Activated CD8-positive, alpha-beta T cell treated with anti-CD3 and anti-CD28 coated beads, Interleukin-2, amount 10 ng/mL, durations not matched to agents 7 days and 5 days (primary cell): ENCODE data around the gene ARSA. TPM values are rescaled to one million over a fixed set of nuclear protein-coding genes. Genes with fewer than 3 reads are reported as not detected.
"Not testable (repeated sequence)": the region's sequence is repeated elsewhere in the genome, so short reads cannot be mapped to it uniquely, and the experiment has no call there.

Experiments used
- ATAC-seq: fragments of 150-1000 bp; cut with Tn5 transposase; one replicate; pipeline ENCODE4 v1.10.0; 2021; ENCODE audit warnings: moderate library complexity
- CTCF ChIA-PET: fragments of 350-600 bp; sonication (Branson Sonifier 250); formaldehyde crosslinking; loops from one replicate; lab custom pipeline; 2021; ENCODE audit warnings: antibody characterized with exemption; lab: Charles Lee
- POLR2A ChIA-PET: fragments of 350-600 bp; sonication (Branson Sonifier 250); formaldehyde crosslinking; loops from one replicate; lab custom pipeline; 2021; ENCODE audit warnings: antibody characterized with exemption; lab: Charles Lee
- DNase-seq: peaks from one replicate; pipeline ENCODE4 v3.0.0-alpha.2; 2020
- H3K27ac Mint-ChIP-seq: one replicate; pipeline ENCODE4 v1.8.0; 2021; ENCODE audit warnings: mild to moderate bottlenecking, mixed read lengths
- H3K27me3 Mint-ChIP-seq: one replicate; pipeline ENCODE4 v1.8.0; 2021; ENCODE audit warnings: low read depth, mixed read lengths
- H3K36me3 Mint-ChIP-seq: one replicate; pipeline ENCODE4 v1.8.0; 2021; ENCODE audit warnings: low read depth, mixed read lengths
- H3K4me1 Mint-ChIP-seq: one replicate; pipeline ENCODE4 v1.8.0; 2021; ENCODE audit warnings: low read depth, mixed read lengths
- H3K4me3 Mint-ChIP-seq: one replicate; pipeline ENCODE4 v1.8.0; 2021; ENCODE audit warnings: mild to moderate bottlenecking, mixed read lengths
- H3K9me3 Mint-ChIP-seq: one replicate; pipeline ENCODE4 v1.8.0; 2022; ENCODE audit warnings: mixed read lengths; ENCODE audit not compliant: insufficient read depth
- total RNA-seq, 2 experiments: library from RNA; stranded (reverse); gene quantifications; one replicate each; pipeline ENCODE4 v1.2.3, GENCODE V29; 2021

The ARSA gene
- total RNA-seq, 2 experiments from 2014 or later, result 28.8 to 35.1 TPM

DNA sequence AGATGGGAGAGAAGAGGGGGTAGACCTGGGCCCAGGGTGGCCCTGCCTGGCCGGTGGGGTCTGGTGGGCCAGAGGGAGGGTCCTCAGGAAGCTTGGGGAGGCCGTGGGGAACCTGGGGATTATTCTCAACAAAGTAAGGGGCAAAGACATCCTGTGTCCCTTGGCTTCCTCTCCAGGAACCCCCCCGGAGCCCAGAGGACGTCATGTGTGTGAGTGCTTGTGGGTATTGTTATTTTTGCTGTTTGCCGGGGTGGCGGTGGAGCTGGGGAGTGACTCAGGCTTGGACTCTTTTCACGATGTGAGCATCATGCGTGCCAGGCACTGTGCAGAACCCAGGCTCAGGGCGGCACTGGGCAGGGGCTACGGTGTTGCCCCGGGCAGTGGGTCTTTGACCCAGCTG lies 43.7 kb upstream of the ARSA start:
- Mint-ChIP-seq H3K9me3 (no peaks in the 10 kb centered on the region), H3K27me3 (peaks cover 59% of the 10 kb centered on the region), H3K36me3 (no peaks in the 10 kb centered on the region), H3K4me3 (no peak overlapping the region), H3K27ac (no peak overlapping the region), H3K4me1 (peaks cover 9% of the 10 kb centered on the region)
- no peak for ATAC-seq
- ChIA-PET POLR2A (no interaction called here), CTCF (interaction anchor here (0.5 kb wide), 1 partner anchor 20 kb away, joined by 3 read pairs; no protein-coding TSS in a partner anchor)
- DNase-seq, result no peak

DNA sequence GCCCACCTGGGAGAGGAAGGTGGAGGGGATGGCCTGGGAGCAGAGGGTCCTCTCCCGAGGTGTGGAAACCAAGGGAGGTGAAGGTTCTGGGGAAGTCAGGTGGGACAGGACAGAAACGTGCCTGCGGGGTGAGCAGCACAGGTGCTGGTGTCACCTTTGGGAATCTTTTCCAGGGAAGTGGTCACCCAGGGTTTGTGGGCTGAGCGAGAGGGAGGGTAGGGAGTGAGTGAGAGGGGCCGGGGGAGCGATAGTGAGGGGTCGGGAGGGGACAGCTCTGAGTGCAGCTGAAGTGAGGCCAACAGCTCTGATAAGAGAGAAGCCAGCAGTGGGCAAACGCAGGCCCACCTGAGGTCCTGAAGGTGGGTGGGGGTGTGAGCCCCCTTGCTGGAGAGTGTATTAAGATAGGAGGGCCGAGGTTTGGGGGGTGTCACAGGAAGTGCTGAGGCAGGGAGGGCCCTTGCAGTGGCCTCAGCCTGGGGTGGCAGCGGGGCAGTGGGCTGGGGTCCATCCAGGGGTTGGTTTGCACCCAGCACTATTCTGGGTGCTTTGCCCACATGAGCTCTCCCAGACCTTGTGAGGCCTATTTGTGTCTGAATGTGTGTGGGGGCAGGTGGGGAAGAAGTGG lies 43.1 kb upstream of the ARSA start:
- ATAC-seq, result no peak
- Mint-ChIP-seq H3K4me1 (peaks cover 9% of the 10 kb centered on the region), H3K9me3 (no peaks in the 10 kb centered on the region), H3K36me3 (no peaks in the 10 kb centered on the region), H3K27ac (peak overlapping the region; percentile 13), H3K4me3 (no peak overlapping the region), H3K27me3 (peaks cover 55% of the 10 kb centered on the region)
- POLR2A ChIA-PET, result no interaction called here
- CTCF ChIA-PET, result interaction anchor here (0.5 to 1.7 kb wide), 2 partner anchors 21 kb away, joined by 3 to 4 read pairs; no protein-coding TSS in a partner anchor
- DNase-seq, result no peak

DNA sequence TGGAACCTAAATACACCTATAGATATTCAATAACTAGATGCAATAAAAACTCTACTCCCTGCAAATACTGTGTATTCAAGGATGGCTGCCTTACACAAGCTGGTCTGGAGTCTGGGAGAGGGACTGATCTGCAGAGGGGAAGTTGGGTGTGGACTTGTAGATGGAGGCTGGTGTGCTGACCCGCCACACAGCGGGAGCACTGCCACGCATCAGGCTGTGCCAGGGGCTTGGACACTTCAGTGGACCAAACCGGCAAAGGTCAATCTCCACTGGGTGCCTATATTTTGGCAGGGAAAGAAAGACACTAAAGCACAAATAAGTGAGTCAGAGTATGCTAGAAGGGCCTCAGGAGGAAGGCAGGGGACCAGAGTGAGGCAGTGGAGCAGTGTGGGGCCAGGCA lies 42.6 kb upstream of the ARSA start:
- Mint-ChIP-seq H3K27me3 (peaks cover 50% of the 10 kb centered on the region), H3K4me3 (no peak overlapping the region), H3K36me3 (no peaks in the 10 kb centered on the region), H3K4me1 (peaks cover 9% of the 10 kb centered on the region), H3K27ac (no peak overlapping the region), H3K9me3 (no peaks in the 10 kb centered on the region)
- DNase-seq (no peak), ATAC-seq (no peak)
- ChIA-PET POLR2A (interaction anchor here (0.6 kb wide), 1 partner anchor 33 kb away, joined by 4 read pairs; no protein-coding TSS in a partner anchor), CTCF (interaction anchor here (1.7 kb wide), 1 partner anchor 21 kb away, joined by 4 read pairs; no protein-coding TSS in a partner anchor)

DNA sequence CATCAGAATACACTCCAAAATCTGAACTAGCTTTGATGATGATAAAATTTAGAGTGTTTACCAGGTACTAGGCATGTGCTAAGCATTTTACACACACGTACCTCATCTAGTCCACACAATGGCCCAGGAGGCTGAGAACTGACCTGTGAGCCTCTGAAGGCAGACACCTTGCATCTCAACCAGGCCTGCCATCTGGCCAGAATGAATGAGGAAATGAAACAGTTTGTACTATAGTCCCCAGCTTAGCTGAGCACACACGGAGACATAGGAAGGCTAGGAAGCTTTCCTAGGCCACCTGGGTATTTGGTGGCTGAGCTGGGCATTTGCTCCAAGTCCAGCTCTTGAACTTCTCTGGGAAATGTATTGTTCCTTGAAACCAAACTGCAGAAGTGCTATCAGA lies 37.8 kb upstream of the ARSA start:
- Mint-ChIP-seq H3K4me1 (no peaks in the 10 kb centered on the region), H3K9me3 (no peaks in the 10 kb centered on the region), H3K27ac (no peak overlapping the region), H3K27me3 (peaks cover 20% of the 10 kb centered on the region), H3K4me3 (no peak overlapping the region), H3K36me3 (no peaks in the 10 kb centered on the region)
- CTCF ChIA-PET, result no interaction called here
- POLR2A ChIA-PET, result no interaction called here
- no peak for ATAC-seq
- no peak for DNase-seq

DNA sequence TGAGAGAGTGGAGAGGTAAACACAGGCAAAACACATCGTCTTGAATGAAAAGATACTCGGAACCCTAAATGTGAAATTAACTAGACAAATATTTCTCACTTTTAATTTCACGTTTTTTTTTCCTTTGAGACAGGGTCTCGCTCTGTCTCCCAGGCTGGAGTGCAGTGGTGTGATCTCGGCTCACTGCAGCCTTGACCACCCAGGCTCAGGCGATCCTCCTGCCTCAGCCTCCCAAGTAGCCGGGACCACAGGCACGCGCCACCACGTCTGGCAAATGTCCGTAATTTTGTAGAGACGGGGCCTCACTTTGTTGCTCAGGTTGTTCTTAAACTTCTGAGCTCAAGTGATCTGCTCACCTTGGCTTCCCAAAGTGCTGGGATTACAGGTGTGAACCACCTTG lies 37.3 kb upstream of the ARSA start:
- ChIA-PET POLR2A (no interaction called here), CTCF (no interaction called here)
- DNase-seq (no peak), ATAC-seq (no peak)
- no peak overlapping the region for H3K4me3 Mint-ChIP-seq
- H3K36me3 Mint-ChIP-seq, result no peaks in the 10 kb centered on the region
- H3K4me1 Mint-ChIP-seq, result no peaks in the 10 kb centered on the region
- peaks cover 18% of the 10 kb centered on the region for H3K27me3 Mint-ChIP-seq
- no peaks in the 10 kb centered on the region for H3K9me3 Mint-ChIP-seq
- H3K27ac Mint-ChIP-seq, result no peak overlapping the region

DNA sequence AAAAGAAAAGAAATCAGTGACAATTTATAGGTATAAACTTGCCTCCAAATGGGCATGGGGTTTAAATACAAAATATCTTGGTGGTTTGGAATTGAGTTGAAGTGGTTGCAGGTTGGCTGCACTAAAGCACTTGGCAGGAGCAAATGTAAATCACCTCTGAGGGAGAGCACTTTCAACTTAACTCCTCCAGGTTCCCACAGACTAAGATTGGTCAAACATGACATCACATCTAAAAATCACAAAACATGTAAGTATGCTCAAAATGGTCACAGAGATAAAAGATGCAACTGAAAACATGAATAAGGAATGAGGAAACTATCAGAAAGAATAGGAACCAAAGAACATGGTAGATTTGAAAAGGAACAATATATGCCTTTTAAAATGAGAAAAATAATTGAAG lies 32.4 kb upstream of the ARSA start:
- no peak for DNase-seq
- peaks cover 2% of the 10 kb centered on the region for H3K4me1 Mint-ChIP-seq
- ChIA-PET CTCF (no interaction called here), POLR2A (no interaction called here)
- peaks cover 7% of the 10 kb centered on the region for H3K27me3 Mint-ChIP-seq
- no peak overlapping the region for H3K4me3 Mint-ChIP-seq
- no peak overlapping the region for H3K27ac Mint-ChIP-seq
- no peak for ATAC-seq
- H3K9me3 Mint-ChIP-seq, result no peaks in the 10 kb centered on the region
- no peaks in the 10 kb centered on the region for H3K36me3 Mint-ChIP-seq

DNA sequence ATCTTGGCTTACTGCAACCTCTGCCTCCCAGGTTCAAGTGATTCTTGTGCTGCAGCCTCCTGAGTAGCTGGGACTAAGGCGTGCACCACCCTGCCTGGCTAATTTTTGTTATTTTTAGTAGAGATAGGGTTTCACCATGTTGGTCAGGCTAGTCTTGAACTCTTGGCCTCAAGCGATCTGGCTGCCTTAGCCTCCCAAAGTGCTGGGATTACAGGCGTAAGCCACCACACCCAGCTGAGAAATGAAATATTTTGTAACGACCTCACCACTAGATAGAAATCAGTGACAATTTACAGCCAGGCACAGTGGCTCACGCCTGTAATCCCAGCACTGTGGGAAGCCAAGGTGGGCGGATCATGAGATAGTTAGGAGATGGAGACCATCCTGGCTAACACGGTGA lies 31.8 kb upstream of the ARSA start:
- ATAC-seq, H3K4me1 Mint-ChIP-seq, POLR2A ChIA-PET: not testable (repeated sequence)

DNA sequence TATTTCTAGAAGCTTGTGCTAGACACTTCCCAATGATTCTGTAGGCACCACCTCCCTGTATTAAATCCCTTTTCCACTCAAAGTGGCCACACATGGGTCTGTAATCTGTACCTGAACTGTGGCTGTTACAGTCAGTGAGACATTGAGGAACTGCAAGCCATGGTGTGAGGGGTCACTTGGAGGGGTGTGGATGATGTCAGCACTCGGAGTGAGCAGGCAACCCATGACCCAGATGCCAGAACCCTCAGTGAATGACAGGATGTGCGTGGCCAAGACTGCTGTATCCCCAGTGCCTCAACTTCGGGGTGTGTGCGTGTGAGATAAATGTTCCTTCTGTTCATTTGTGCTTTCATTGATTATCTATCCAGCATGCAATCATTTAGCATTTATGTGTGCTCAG lies 30.0 kb upstream of the ARSA start:
- Mint-ChIP-seq H3K27me3 (peaks cover 6% of the 10 kb centered on the region), H3K36me3 (no peaks in the 10 kb centered on the region), H3K4me1 (peaks cover 2% of the 10 kb centered on the region), H3K27ac (no peak overlapping the region), H3K4me3 (no peak overlapping the region), H3K9me3 (no peaks in the 10 kb centered on the region)
- DNase-seq (no peak), ATAC-seq (no peak)
- POLR2A ChIA-PET, result interaction anchor here (0.7 kb wide), 1 partner anchor 524 kb away, joined by 4 read pairs; no protein-coding TSS in a partner anchor
- CTCF ChIA-PET, result no interaction called here

More for the DNA sequence above, 31.8 kb upstream of the ARSA start:
- DNase-seq, H3K9me3 Mint-ChIP-seq, H3K4me3 Mint-ChIP-seq, H3K36me3 Mint-ChIP-seq, H3K27me3 Mint-ChIP-seq, CTCF ChIA-PET, H3K27ac Mint-ChIP-seq: not testable (repeated sequence)

DNA sequence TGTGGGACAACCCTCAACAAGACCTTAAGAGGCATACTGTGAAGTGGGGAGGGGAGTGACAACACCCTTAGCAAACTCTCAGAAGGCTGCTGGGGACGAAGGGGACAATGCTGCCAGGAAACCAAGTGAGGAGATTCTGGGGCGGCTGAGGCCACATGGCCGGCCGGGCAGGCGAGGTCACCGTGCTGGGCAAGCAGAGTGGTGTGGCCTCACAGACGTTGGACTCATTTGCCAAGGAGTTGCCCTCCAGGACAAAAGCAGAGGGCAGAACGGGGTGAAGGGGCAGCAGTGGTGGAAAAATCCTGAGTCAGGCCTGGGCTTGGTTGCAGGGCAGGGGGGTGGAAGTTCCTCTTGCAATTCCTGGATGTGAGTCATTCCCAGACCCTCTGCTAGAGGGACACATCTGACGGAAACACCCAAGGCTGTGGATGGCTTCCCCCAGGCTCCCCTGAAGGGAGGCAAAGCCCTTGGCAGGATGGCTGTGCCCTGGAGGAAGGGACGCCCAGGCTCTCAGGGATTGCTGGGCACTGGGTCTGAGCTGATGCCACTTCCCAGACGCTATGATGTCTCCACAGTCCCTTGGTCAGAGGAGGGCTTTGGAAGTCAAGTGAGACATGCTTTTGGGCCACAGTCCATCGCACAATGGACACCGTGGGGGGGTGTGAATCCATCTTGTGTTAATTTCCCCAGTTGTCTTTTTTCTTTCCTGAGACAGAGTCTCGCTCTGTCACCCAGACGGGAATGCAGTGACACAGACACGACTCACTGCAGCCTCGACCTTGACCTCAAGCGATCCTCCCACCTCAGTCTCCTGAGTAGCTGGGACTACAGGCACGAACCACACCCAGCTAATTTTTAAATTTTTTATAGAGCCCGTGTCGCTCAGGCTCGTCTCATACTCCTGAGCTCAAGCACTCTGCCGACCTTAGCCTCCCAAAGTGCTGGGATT lies 28.4 kb upstream of the ARSA start:
- ChIA-PET CTCF (no interaction called here), POLR2A (no interaction called here)
- H3K36me3 Mint-ChIP-seq, result no peaks in the 10 kb centered on the region
- H3K4me1 Mint-ChIP-seq, result peaks cover 2% of the 10 kb centered on the region
- H3K27me3 Mint-ChIP-seq, result peaks cover 7% of the 10 kb centered on the region
- H3K4me3 Mint-ChIP-seq, result no peak overlapping the region
- DNase-seq (no peak), ATAC-seq (no peak)
- H3K9me3 Mint-ChIP-seq, result no peaks in the 10 kb centered on the region
- no peak overlapping the region for H3K27ac Mint-ChIP-seq

DNA sequence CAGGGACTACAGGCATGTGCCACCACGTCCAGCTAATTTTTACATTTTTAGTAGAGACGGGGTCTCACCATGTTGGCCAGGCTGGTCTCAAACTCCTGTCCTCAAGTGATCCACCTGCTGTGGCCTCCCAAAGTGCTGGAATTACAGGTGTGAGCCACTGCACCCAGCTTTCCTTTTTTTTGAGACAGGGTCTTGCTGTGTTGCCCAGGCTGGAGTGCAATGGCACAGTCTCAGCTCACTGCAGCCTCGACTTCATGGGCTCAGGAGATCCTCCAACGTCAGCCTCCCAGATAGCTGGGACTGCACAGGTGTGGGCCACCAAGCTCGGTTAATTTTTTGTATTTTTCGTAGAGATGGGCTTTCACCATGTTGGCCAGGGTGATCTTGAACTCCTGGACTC lies 26.7 kb upstream of the ARSA start:
- POLR2A ChIA-PET, result interaction anchor here (0.6 kb wide), 1 partner anchor 35 kb away, joined by 3 read pairs; no protein-coding TSS in a partner anchor
- H3K4me3 Mint-ChIP-seq, ATAC-seq, DNase-seq, H3K36me3 Mint-ChIP-seq, H3K27me3 Mint-ChIP-seq, CTCF ChIA-PET, H3K9me3 Mint-ChIP-seq, H3K27ac Mint-ChIP-seq, H3K4me1 Mint-ChIP-seq: not testable (repeated sequence)

DNA sequence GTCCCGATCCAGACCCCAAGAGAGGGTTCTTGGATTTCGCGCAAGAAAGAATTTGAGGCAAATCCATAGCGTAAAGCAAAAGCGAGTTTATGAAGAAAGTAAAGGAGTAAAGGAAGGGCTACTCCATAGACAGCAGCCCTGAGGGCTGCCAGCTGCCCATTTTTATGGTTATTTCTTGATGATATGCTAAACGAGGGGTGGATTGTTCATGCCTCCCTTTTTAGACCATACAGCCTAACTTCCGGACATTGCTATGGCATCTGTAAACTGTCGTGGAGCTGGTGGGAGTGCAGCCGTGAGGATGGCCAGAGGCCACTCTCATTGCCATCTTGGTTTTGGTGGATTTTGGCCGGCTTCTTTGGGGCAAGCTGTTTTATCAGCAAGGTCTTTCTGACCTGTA lies 25.3 kb upstream of the ARSA start:
- H3K4me1 Mint-ChIP-seq, result no peaks in the 10 kb centered on the region
- POLR2A ChIA-PET, result no interaction called here

DNA sequence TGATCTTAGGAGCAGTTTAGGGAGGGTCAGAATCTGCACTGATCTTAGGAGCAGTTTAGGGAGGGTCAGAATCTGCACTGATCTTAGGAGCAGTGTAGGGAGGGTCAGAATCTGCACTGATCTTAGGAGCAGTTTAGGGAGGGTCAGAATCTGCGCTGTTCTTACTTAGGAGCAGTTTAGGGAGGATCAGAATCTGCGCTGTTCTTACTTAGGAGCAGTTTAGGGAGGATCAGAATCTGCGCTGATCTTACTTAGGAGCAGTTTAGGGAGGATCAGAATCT lies 15.8 kb upstream of the ARSA start:
- ATAC-seq, H3K27ac Mint-ChIP-seq, H3K4me3 Mint-ChIP-seq, POLR2A ChIA-PET, H3K4me1 Mint-ChIP-seq, H3K36me3 Mint-ChIP-seq, H3K9me3 Mint-ChIP-seq, DNase-seq, CTCF ChIA-PET: not testable (repeated sequence)
- peaks cover 11% of the 10 kb centered on the region for H3K27me3 Mint-ChIP-seq

More for the DNA sequence above, 25.3 kb upstream of the ARSA start:
- no peak overlapping the region for H3K27ac Mint-ChIP-seq
- H3K36me3 Mint-ChIP-seq, result peaks cover 2% of the 10 kb centered on the region
- ATAC-seq (no peak), DNase-seq (no peak)
- H3K27me3 Mint-ChIP-seq, result peaks cover 6% of the 10 kb centered on the region
- CTCF ChIA-PET, result no interaction called here
- H3K4me3 Mint-ChIP-seq, result no peak overlapping the region
- H3K9me3 Mint-ChIP-seq, result peaks cover 6% of the 10 kb centered on the region
